ENCODE results near the gene RUVBL2.

The RUVBL2 gene

GRCh38 chr19:48964205-48965039, 29.3 kb upstream of the RUVBL2 start:
- no peak for DNase-seq

- DNase-seq: peak; percentile 83
Measured at GRCh38 chr19:48965040-48965805, 28.5 kb upstream of the RUVBL2 start, which contains the start of gene FTL. TSS of gene FTL (plus strand) at chr19:48965309. CDS start at chr19:48965508, 199 bp downstream.

GRCh38 chr19:48965806-48966540, 27.7 kb upstream of the RUVBL2 start:
- peak; percentile 90 for DNase-seq

GRCh38 chr19:48966541-48967345, 26.9 kb upstream of the RUVBL2 start:
- no peak for DNase-seq

- no peak for DNase-seq
Measured at GRCh38 chr19:48967346-48968178, 26.1 kb upstream of the RUVBL2 start.

GRCh38 chr19:48968179-48968661, 25.5 kb upstream of the RUVBL2 start:
- DNase-seq: no peak

GRCh38 chr19:48968813-48969218, 24.9 kb upstream of the RUVBL2 start:
- DNase-seq: no peak

GRCh38 chr19:48969276-48970138, 24.2 kb upstream of the RUVBL2 start:
- no peak for DNase-seq

- no peak for DNase-seq
Measured at GRCh38 chr19:48970139-48970766, 23.4 kb upstream of the RUVBL2 start.

GRCh38 chr19:48970923-48971395, 22.7 kb upstream of the RUVBL2 start:
- peak; percentile 88 for DNase-seq

GRCh38 chr19:48975947-48976847, 17.5 kb upstream of the RUVBL2 start:
- DNase-seq: no peak

- no peak for DNase-seq
Measured at GRCh38 chr19:48977061-48977460, 16.6 kb upstream of the RUVBL2 start.

- no peak for DNase-seq
Measured at GRCh38 chr19:48982280-48982679, 11.4 kb upstream of the RUVBL2 start.

GRCh38 chr19:48985711-48986110, 8.0 kb upstream of the RUVBL2 start:
- no peak for DNase-seq

GRCh38 chr19:48986211-48986610, 7.5 kb upstream of the RUVBL2 start:
- no peak for DNase-seq

GRCh38 chr19:48987323-48987722, 6.4 kb upstream of the RUVBL2 start:
- no peak for DNase-seq

- no peak for DNase-seq
Measured at GRCh38 chr19:48988286-48988685, 5.4 kb upstream of the RUVBL2 start.

- DNase-seq: no peak
Measured at GRCh38 chr19:48988860-48989259, 4.8 kb upstream of the RUVBL2 start.

Measured in activated CD8-positive, alpha-beta memory T cell treated with anti-CD3 and anti-CD28 coated beads, Interleukin-2, amount 50 U/mL, for 4 hours (primary cell).